ENCODE data around the gene PARP8. TPM values are rescaled to one million over a fixed set of nuclear protein-coding genes. Genes with fewer than 3 reads are reported as not detected.

PARP8 gene
- total RNA-seq, 4 donors from 2014 or later: 6.5 to 25.2 (median 12.3) TPM

- Histone ChIP-seq H3K4me1 (no peaks in the 10 kb centered on the region), H3K36me3 (peaks cover 0 to 58% (median 0%) of the 10 kb centered on the region in 3 donors), H3K4me3 (no peak overlapping the region), H3K27me3 (no peaks in the 10 kb centered on the region), H3K9me3 (no peaks in the 10 kb centered on the region), H3K27ac (no peak overlapping the region)
- DNase-seq: no peak
- intact Hi-C loops (cut with DNase I): no loop called here
- TF ChIP-seq POLR2A (IDR thresholded peaks at IDR 0.05) (no peak), CTCF (IDR thresholded peaks at IDR 0.05) (no peak)
- 91 to 93% methylated on average over 8 to 12 of the region's 12 CpGs for WGBS, 2 donors
Measured at GRCh38 chr5:50794812-50795211, 128.4 kb downstream of the PARP8 start.

- H3K36me3 ChIP-seq: peaks cover 0 to 71% (median 0%) of the 10 kb centered on the region in 3 donors
- 71 to 79% methylated on average over 2 of the region's 2 CpGs for WGBS, 2 donors
- no peaks in the 10 kb centered on the region for H3K27me3 ChIP-seq
- H3K27ac ChIP-seq: no peak overlapping the region
- H3K9me3 ChIP-seq: peaks cover 0 to 4% (median 0%) of the 10 kb centered on the region in 3 donors
- no peaks in the 10 kb centered on the region for H3K4me1 ChIP-seq
- intact Hi-C loops (cut with DNase I): no loop called here
- H3K4me3 ChIP-seq: no peak overlapping the region
- TF ChIP-seq CTCF (IDR thresholded peaks at IDR 0.05) (no peak), POLR2A (IDR thresholded peaks at IDR 0.05) (no peak)
- DNase-seq: no peak
Measured at GRCh38 chr5:50798002-50798401, 131.6 kb downstream of the PARP8 start.

GRCh38 chr5:50799596-50799995, 133.2 kb downstream of the PARP8 start:
- Histone ChIP-seq H3K9me3 (peaks cover 0 to 6% (median 0%) of the 10 kb centered on the region in 3 donors), H3K4me1 (no peaks in the 10 kb centered on the region), H3K27me3 (no peaks in the 10 kb centered on the region), H3K36me3 (peaks cover 0 to 79% (median 0%) of the 10 kb centered on the region in 3 donors), H3K4me3 (no peak overlapping the region), H3K27ac (no peak overlapping the region)
- TF ChIP-seq POLR2A (IDR thresholded peaks at IDR 0.05): no peak
- TF ChIP-seq CTCF (IDR thresholded peaks at IDR 0.05): no peak
- WGBS, 2 donors: 95 to 97% methylated on average over 2 of the region's 2 CpGs
- intact Hi-C loops (cut with DNase I): no loop called here
- no peak for DNase-seq

GRCh38 chr5:50800410-50800809, 134.0 kb downstream of the PARP8 start:
- DNase-seq: no peak
- H3K36me3 ChIP-seq: peaks cover 0 to 77% (median 0%) of the 10 kb centered on the region in 3 donors
- intact Hi-C loops (cut with DNase I): no loop called here

GRCh38 chr5:50807661-50808060, 141.2 kb downstream of the PARP8 start:
- no peak for DNase-seq
- no peaks in the 10 kb centered on the region for H3K4me1 ChIP-seq
- no peak overlapping the region for H3K27ac ChIP-seq
- TF ChIP-seq POLR2A (IDR thresholded peaks at IDR 0.05) (no peak), CTCF (IDR thresholded peaks at IDR 0.05) (no peak)
- no peak overlapping the region for H3K4me3 ChIP-seq
- intact Hi-C loops (cut with DNase I): no loop called here
- 71 to 74% methylated on average over 2 of the region's 2 CpGs for WGBS, 2 donors
- peaks cover 0 to 39% (median 0%) of the 10 kb centered on the region in 3 donors for H3K36me3 ChIP-seq
- H3K9me3 ChIP-seq: peaks cover 0 to 12% (median 0%) of the 10 kb centered on the region in 3 donors
- H3K27me3 ChIP-seq: no peaks in the 10 kb centered on the region

More at GRCh38 chr5:50800410-50800809, 134.0 kb downstream of the PARP8 start:
- TF ChIP-seq CTCF (IDR thresholded peaks at IDR 0.05) (no peak), POLR2A (IDR thresholded peaks at IDR 0.05) (no peak)
- H3K4me3 ChIP-seq: no peak overlapping the region
- H3K9me3 ChIP-seq: peaks cover 0 to 6% (median 0%) of the 10 kb centered on the region in 3 donors
- H3K4me1 ChIP-seq: no peaks in the 10 kb centered on the region
- H3K27me3 ChIP-seq: no peaks in the 10 kb centered on the region
- H3K27ac ChIP-seq: no peak overlapping the region
